ENCODE results near the gene ADAMTS2. TPM values are rescaled to one million over a fixed set of nuclear protein-coding genes. Genes with fewer than 3 reads are reported as not detected.

ADAMTS2 gene
- total RNA-seq, 1 donor from 2014 or later, result 29.7 TPM

GRCh38 chr5:179262126-179262920 lies 82.9 kb downstream of the ADAMTS2 start:
- Histone ChIP-seq H3K27me3 (ENCODE audit: control insufficient read depth in 3 of 3, insufficient read depth in 3 of 3, low read length in 3 of 3) (no peaks in the 10 kb centered on the region), H3K4me3 (ENCODE audit: low read length in 3 of 3) (no peak overlapping the region), H3K4me1 (ENCODE audit: control insufficient read depth in 3 of 3, insufficient read depth in 3 of 3, low read length in 3 of 3) (peaks cover 29 to 45% (median 39%) of the 10 kb centered on the region in 3 donors), H3K36me3 (ENCODE audit: control insufficient read depth in 3 of 3, insufficient read depth in 3 of 3, low read length in 3 of 3) (no peaks in the 10 kb centered on the region), H3K9ac (ENCODE audit: low read depth in 1 of 3, low read length in 3 of 3) (no peak overlapping the region), H3K9me3 (ENCODE audit: control insufficient read depth in 3 of 3, low read length in 3 of 3) (no peaks in the 10 kb centered on the region), H3K27ac (ENCODE audit: low read depth, low read length) (no peak overlapping the region)

- Histone ChIP-seq H3K9ac (ENCODE audit: low read depth in 1 of 3, low read length in 3 of 3) (no peak overlapping the region), H3K4me1 (ENCODE audit: control insufficient read depth in 3 of 3, insufficient read depth in 3 of 3, low read length in 3 of 3) (peaks cover 23 to 39% (median 34%) of the 10 kb centered on the region in 3 donors), H3K9me3 (ENCODE audit: control insufficient read depth in 3 of 3, low read length in 3 of 3) (no peaks in the 10 kb centered on the region), H3K36me3 (ENCODE audit: control insufficient read depth in 3 of 3, insufficient read depth in 3 of 3, low read length in 3 of 3) (no peaks in the 10 kb centered on the region), H3K4me3 (ENCODE audit: low read length in 3 of 3) (no peak overlapping the region), H3K27ac (ENCODE audit: low read depth, low read length) (no peak overlapping the region), H3K27me3 (ENCODE audit: control insufficient read depth in 3 of 3, insufficient read depth in 3 of 3, low read length in 3 of 3) (no peaks in the 10 kb centered on the region)
Measured at GRCh38 chr5:179261301-179262125, 83.7 kb downstream of the ADAMTS2 start.

DNA sequence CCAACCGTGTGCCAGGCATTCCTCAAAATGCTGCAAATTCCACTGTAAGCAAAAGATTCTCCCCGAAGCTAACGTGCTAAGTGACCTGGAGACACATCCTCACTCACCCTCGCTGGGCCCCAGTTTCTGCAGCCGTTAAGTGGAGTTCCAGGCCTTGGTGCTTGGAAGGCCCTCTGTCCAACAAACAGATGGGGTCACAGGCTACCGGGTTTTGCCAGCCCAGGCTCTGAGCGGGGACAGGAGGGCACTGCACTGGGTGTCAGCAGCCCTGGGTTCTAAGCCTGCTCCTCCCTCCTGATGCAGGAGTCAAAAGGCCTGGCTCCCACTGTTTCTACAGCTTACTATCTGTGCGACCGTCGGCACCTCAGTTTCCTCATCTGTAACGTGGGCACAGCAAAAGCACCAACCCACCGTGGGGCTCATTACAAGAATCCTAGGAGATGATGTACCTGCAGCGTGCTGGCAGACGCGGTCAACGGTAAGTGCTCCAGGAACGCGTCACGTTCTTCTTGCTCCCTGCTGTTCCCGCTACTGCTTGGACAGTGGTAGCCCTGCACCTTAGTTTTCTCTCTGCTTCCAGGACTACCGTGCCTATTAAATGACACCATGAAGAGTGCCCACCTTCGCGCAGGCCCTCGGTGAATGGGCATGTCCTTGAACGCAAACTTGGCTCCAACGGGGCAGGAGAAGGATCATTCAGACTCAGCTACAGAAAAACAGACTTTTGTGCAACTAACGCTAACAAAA lies 84.8 kb downstream of the ADAMTS2 start:
- Histone ChIP-seq H3K36me3 (ENCODE audit: control insufficient read depth in 3 of 3, insufficient read depth in 3 of 3, low read length in 3 of 3) (no peaks in the 10 kb centered on the region), H3K27ac (ENCODE audit: low read depth, low read length) (no peak overlapping the region), H3K4me3 (ENCODE audit: low read length in 3 of 3) (no peak overlapping the region), H3K9me3 (ENCODE audit: control insufficient read depth in 3 of 3, low read length in 3 of 3) (no peaks in the 10 kb centered on the region), H3K9ac (ENCODE audit: low read depth in 1 of 3, low read length in 3 of 3) (no peak overlapping the region), H3K27me3 (ENCODE audit: control insufficient read depth in 3 of 3, insufficient read depth in 3 of 3, low read length in 3 of 3) (no peaks in the 10 kb centered on the region), H3K4me1 (ENCODE audit: control insufficient read depth in 3 of 3, insufficient read depth in 3 of 3, low read length in 3 of 3) (peaks cover 15 to 31% (median 24%) of the 10 kb centered on the region in 3 donors)

DNA sequence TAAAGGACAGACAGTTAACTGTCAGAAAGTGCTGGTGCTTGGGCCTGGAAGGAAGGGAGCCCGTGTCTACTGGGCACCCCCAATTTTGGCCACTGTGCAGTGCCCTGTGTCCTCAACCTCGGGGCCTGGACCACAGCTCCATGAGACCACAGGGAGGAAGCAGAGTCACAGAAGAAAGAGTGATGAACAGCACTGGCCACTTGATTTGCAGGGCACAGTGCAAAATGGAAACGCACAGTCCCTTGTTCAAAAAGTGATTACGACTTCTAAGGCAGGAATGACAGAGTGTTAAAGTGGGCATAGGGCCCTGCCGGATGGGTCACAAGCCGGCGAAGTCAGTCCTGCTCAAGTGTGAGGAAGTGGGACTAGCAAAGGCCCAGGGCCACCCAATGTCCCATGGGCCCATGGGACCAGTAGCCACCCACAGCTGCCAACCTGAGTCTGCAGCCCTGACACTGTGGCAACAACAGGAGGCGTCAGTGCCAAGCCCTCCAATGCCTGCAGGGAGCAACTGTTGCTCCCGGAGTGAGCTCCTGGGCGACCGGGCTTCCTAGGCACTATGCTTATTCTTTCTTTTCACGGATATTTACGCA lies 85.4 kb downstream of the ADAMTS2 start:
- Histone ChIP-seq H3K9me3 (ENCODE audit: control insufficient read depth in 3 of 3, low read length in 3 of 3) (no peaks in the 10 kb centered on the region), H3K4me3 (ENCODE audit: low read length in 3 of 3) (no peak overlapping the region), H3K9ac (ENCODE audit: low read depth in 1 of 3, low read length in 3 of 3) (no peak overlapping the region), H3K27me3 (ENCODE audit: control insufficient read depth in 3 of 3, insufficient read depth in 3 of 3, low read length in 3 of 3) (no peaks in the 10 kb centered on the region), H3K27ac (ENCODE audit: low read depth, low read length) (no peak overlapping the region), H3K36me3 (ENCODE audit: control insufficient read depth in 3 of 3, insufficient read depth in 3 of 3, low read length in 3 of 3) (no peaks in the 10 kb centered on the region), H3K4me1 (ENCODE audit: control insufficient read depth in 3 of 3, insufficient read depth in 3 of 3, low read length in 3 of 3) (peaks cover 9 to 24% (median 18%) of the 10 kb centered on the region in 3 donors)

DNA sequence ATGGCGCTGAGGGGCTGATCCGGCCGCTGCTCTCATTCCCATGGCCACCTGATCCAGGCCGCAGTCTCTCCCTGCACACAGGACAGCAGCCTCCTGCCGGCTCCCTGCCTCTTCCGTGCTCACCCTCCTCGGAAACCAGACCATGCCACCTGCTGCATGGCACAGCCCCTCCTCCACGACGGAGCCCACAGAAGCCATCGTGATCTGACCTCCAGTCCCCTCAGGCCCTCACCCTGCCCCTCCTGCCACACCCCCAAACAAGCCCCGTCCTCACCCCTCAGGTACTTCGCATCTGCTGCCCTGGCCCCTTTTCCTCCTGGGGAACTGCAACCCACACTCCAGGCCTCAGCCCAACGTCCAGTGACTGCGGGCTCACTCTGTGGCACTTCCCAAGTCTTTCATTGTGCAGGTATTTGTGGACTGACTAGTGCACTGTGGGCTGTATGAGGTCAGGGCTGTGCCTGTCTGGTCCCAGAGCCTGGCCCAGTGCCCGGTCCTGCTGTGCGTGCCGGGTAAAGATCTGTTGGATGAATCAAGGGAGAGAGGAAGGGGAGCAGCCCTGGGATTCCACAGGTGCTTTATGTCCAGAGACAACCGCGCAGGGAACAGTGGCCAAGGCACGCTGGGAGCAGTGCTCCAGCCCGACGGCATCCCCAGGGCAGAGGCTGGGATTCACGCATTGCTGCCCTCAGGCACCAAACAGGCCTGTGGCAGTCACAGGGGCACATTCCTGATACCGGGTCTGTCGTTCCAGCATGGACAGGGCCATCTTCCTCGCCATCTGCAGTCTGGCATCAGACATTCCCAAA lies 86.1 kb downstream of the ADAMTS2 start:
- Histone ChIP-seq H3K4me3 (ENCODE audit: low read length in 3 of 3) (no peak overlapping the region), H3K4me1 (ENCODE audit: control insufficient read depth in 3 of 3, insufficient read depth in 3 of 3, low read length in 3 of 3) (peaks cover 5 to 18% (median 11%) of the 10 kb centered on the region in 3 donors), H3K27me3 (ENCODE audit: control insufficient read depth in 3 of 3, insufficient read depth in 3 of 3, low read length in 3 of 3) (no peaks in the 10 kb centered on the region), H3K9ac (ENCODE audit: low read depth in 1 of 3, low read length in 3 of 3) (no peak overlapping the region), H3K27ac (ENCODE audit: low read depth, low read length) (no peak overlapping the region), H3K36me3 (ENCODE audit: control insufficient read depth in 3 of 3, insufficient read depth in 3 of 3, low read length in 3 of 3) (no peaks in the 10 kb centered on the region), H3K9me3 (ENCODE audit: control insufficient read depth in 3 of 3, low read length in 3 of 3) (no peaks in the 10 kb centered on the region)

- Histone ChIP-seq H3K9me3 (ENCODE audit: control insufficient read depth in 3 of 3, low read length in 3 of 3) (no peaks in the 10 kb centered on the region), H3K9ac (ENCODE audit: low read depth in 1 of 3, low read length in 3 of 3) (no peak overlapping the region), H3K4me3 (ENCODE audit: low read length in 3 of 3) (no peak overlapping the region), H3K27ac (ENCODE audit: low read depth, low read length) (peak overlapping the region; percentile 44), H3K27me3 (ENCODE audit: control insufficient read depth in 3 of 3, insufficient read depth in 3 of 3, low read length in 3 of 3) (no peaks in the 10 kb centered on the region), H3K4me1 (ENCODE audit: control insufficient read depth in 3 of 3, insufficient read depth in 3 of 3, low read length in 3 of 3) (peaks cover 5 to 18% (median 11%) of the 10 kb centered on the region in 3 donors), H3K36me3 (ENCODE audit: control insufficient read depth in 3 of 3, insufficient read depth in 3 of 3, low read length in 3 of 3) (no peaks in the 10 kb centered on the region)
Measured at GRCh38 chr5:179258001-179258921, 87.0 kb downstream of the ADAMTS2 start.

DNA sequence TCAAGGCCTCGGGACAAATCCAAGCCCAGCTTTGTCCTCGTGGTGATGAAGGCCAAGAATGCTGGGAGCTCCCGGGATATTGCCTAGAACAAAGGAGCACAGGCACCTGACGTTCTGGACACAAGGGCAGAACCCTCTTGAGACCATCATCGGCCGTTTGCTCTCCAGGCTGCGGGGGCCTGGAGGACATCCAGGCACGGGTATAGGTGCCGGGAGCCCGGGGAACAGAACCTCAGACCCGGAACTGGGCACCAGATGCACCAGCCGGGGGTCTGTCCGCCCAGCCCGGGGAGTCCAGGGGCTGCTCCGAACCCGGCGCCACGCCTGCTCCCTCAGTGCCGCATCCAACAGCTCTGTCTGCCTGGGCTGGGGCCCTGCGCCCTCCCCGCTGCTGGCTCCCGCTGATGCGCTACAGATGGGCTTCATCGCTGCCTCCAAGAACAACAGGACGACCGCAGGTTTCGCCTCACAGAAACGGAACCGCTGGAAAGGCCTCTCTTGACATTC lies 88.0 kb downstream of the ADAMTS2 start:
- no peaks in the 10 kb centered on the region for H3K27me3 ChIP-seq (ENCODE audit: control insufficient read depth in 3 of 3, insufficient read depth in 3 of 3, low read length in 3 of 3)
- peak overlapping the region; percentile 30 for H3K27ac ChIP-seq (ENCODE audit: low read depth, low read length)
- peaks cover 5 to 18% (median 11%) of the 10 kb centered on the region in 3 donors for H3K4me1 ChIP-seq (ENCODE audit: control insufficient read depth in 3 of 3, insufficient read depth in 3 of 3, low read length in 3 of 3)
- H3K9me3 ChIP-seq (ENCODE audit: control insufficient read depth in 3 of 3, low read length in 3 of 3), result no peaks in the 10 kb centered on the region
- peak overlapping the region in 1 of 3 donors; percentile 33 for H3K9ac ChIP-seq (ENCODE audit: low read depth in 1 of 3, low read length in 3 of 3)
- H3K36me3 ChIP-seq (ENCODE audit: control insufficient read depth in 3 of 3, insufficient read depth in 3 of 3, low read length in 3 of 3), result no peaks in the 10 kb centered on the region
- H3K4me3 ChIP-seq (ENCODE audit: low read length in 3 of 3), result no peak overlapping the region

DNA sequence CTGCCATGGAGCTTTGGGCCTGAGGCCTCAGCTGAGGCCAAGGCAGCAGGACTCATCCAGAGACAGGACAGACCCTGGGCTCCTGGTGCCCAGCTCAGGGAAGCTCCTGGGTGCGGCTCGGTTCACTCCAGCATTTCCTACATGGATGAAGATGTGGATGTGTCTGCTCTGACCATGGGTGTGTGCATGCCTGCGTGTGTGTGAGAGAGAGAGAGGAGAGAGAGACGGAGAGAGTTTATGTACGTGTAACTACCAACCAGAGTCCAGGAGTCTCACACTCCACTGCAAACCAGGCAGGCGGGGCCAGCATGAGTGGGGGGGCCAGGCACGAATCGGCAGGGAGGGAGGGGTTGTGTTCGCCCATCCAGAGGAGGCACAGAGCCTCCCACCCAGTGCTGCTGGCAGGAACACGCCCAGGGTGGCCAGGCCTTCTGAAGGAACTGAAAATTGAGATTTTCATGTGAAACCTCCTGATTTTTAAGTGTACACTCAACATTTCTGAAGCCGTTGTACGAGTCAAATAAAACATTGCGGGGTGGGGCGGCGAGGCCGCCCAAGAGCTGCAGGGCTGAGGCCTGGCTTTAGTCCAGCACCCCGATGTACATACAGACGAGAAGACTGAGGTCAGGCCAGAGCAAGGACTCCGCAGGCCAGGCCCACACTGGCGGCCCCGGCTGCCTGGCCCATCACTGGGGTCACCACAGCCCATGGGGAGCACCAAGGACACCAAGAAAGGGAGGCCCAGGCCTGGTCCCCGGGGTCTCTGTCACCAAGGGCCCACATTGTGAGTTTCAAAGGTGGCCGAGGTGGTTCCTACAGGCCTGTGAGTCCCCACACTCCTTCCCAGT lies 88.7 kb downstream of the ADAMTS2 start:
- no peak overlapping the region for H3K9ac ChIP-seq (ENCODE audit: low read depth in 1 of 3, low read length in 3 of 3)
- no peaks in the 10 kb centered on the region for H3K36me3 ChIP-seq (ENCODE audit: control insufficient read depth in 3 of 3, insufficient read depth in 3 of 3, low read length in 3 of 3)
- no peak overlapping the region for H3K4me3 ChIP-seq (ENCODE audit: low read length in 3 of 3)
- no peaks in the 10 kb centered on the region for H3K9me3 ChIP-seq (ENCODE audit: control insufficient read depth in 3 of 3, low read length in 3 of 3)
- no peaks in the 10 kb centered on the region for H3K27me3 ChIP-seq (ENCODE audit: control insufficient read depth in 3 of 3, insufficient read depth in 3 of 3, low read length in 3 of 3)
- H3K27ac ChIP-seq (ENCODE audit: low read depth, low read length), result peak overlapping the region; percentile 30
- peaks cover 5 to 18% (median 11%) of the 10 kb centered on the region in 3 donors for H3K4me1 ChIP-seq (ENCODE audit: control insufficient read depth in 3 of 3, insufficient read depth in 3 of 3, low read length in 3 of 3)

Measured in skeletal muscle tissue (tissue), 4 donors.